GM23248 (cell line): Measurements from ENCODE around the gene RTL10. TPM values are rescaled to one million over a fixed set of nuclear protein-coding genes. Genes with fewer than 3 reads are reported as not detected.

Experiments used
- DNase-seq: peaks from one replicate; pipeline ENCODE4 v3.0.0-alpha.2; 2015
- H2AFZ ChIP-seq: fragments of 200-600 bp; sonication (generic); 2 replicates; pipeline ENCODE4 v1.6.1; 2016; ENCODE audit warnings: antibody characterized with exemption
- H3F3A ChIP-seq: fragments of 200-600 bp; sonication (generic); 2 replicates; pipeline ENCODE4 v1.6.1; 2016; ENCODE audit warnings: mild to moderate bottlenecking, antibody characterized with exemption, mixed run types; ENCODE audit not compliant: insufficient read depth
- H3K27ac ChIP-seq: fragments of 200-600 bp; sonication (generic); 2 replicates; pipeline ENCODE4 v1.5.1; 2016; ENCODE audit warnings: mild to moderate bottlenecking
- H3K27me3 ChIP-seq: fragments of 200-600 bp; sonication (generic); replicated peaks from 2 replicates; pipeline ENCODE4 v1.6.1; 2016; ENCODE audit warnings: mild to moderate bottlenecking; ENCODE audit not compliant: insufficient read depth
- H3K36me3 ChIP-seq: fragments of 200-600 bp; sonication (generic); 2 replicates; pipeline ENCODE4 v1.6.1; 2016; ENCODE audit warnings: low read depth, mild to moderate bottlenecking
- H3K4me1 ChIP-seq: fragments of 200-600 bp; sonication (generic); 2 replicates; pipeline ENCODE4 v1.6.1; 2016; ENCODE audit warnings: mild to moderate bottlenecking; ENCODE audit not compliant: insufficient read depth
- H3K4me2 ChIP-seq: fragments of 200-600 bp; sonication (generic); one replicate; pipeline ENCODE4 v1.6.1; 2016; ENCODE audit warnings: mild to moderate bottlenecking; ENCODE audit not compliant: unreplicated experiment
- H3K4me3 ChIP-seq: fragments of 200-600 bp; sonication (generic); 2 replicates; pipeline ENCODE4 v1.5.1; 2016; ENCODE audit warnings: mild to moderate bottlenecking
- H3K79me2 ChIP-seq: fragments of 200-600 bp; sonication (generic); 2 replicates; pipeline ENCODE4 v1.6.1; 2016; ENCODE audit warnings: mild to moderate bottlenecking; ENCODE audit not compliant: insufficient read depth
- H3K9ac ChIP-seq: fragments of 200-600 bp; sonication (generic); 2 replicates; pipeline ENCODE4 v1.6.1; 2016; ENCODE audit warnings: mild to moderate bottlenecking
- H3K9me2 ChIP-seq: fragments of 200-600 bp; sonication (generic); 2 replicates; pipeline ENCODE4 v1.6.1; 2016; ENCODE audit warnings: mixed run types, mild to moderate bottlenecking, moderate library complexity; ENCODE audit not compliant: insufficient read depth
- H3K9me3 ChIP-seq: fragments of 200-600 bp; sonication (generic); one replicate; pipeline ENCODE4 v1.6.1; 2017; ENCODE audit warnings: low read depth
- H4K20me1 ChIP-seq: fragments of 200-600 bp; sonication (generic); 2 replicates; pipeline ENCODE4 v1.6.0; 2016; ENCODE audit not compliant: insufficient read depth
- EZH2 ChIP-seq: fragments of 200-600 bp; sonication (generic); IDR thresholded peaks from 2 replicates; pipeline ENCODE4 v1.6.1; 2018; ENCODE audit warnings: antibody characterized with exemption, mild to moderate bottlenecking; ENCODE audit not compliant: insufficient read depth, poor library complexity, severe bottlenecking
- EZH2phosphoT487 ChIP-seq: fragments of 200-600 bp; sonication (generic); IDR thresholded peaks from 2 replicates; pipeline ENCODE4 v1.6.1; 2018; ENCODE audit warnings: antibody characterized with exemption, moderate library complexity, mild to moderate bottlenecking, low read depth; ENCODE audit not compliant: insufficient read depth
- WGBS, 2 experiments: methylation state at CpG; one replicate each; pipeline ENCODE4 v1.1.6; 2015 to 2017; ENCODE audit warnings: low lambda C conversion rate in 2 of 2, low coverage in 1 of 2; ENCODE audit errors: missing lambda C conversion rate in 2 of 2; 5-methylcytosine and 5-hydroxymethylcytosine counted together
- in situ Hi-C: fragments of 300-500 bp; cut with MboI; formaldehyde crosslinking; loops from 2 replicates; pipeline ENCODE4 v1.15.0; 2020
- polyA plus RNA-seq: library from polyadenylated mRNA; unstranded; fragments of >200 nt; fragmentation: Nextera tagmentation; extraction: Ambion mirVana; gene quantifications from 2 replicates; pipeline ENCODE4 v1.2.1, GENCODE V29; 2016
- total RNA-seq: library from RNA; depleted of rRNA; stranded (reverse); fragments of >200 nt; shearing (Covaris generic); gene quantifications from 2 replicates; pipeline ENCODE4 v1.2.3, GENCODE V29; 2014

RTL10 gene
- total and polyA plus RNA-seq, 2 experiments from 2014 or later = 14.2 to 23.8 TPM

DNA sequence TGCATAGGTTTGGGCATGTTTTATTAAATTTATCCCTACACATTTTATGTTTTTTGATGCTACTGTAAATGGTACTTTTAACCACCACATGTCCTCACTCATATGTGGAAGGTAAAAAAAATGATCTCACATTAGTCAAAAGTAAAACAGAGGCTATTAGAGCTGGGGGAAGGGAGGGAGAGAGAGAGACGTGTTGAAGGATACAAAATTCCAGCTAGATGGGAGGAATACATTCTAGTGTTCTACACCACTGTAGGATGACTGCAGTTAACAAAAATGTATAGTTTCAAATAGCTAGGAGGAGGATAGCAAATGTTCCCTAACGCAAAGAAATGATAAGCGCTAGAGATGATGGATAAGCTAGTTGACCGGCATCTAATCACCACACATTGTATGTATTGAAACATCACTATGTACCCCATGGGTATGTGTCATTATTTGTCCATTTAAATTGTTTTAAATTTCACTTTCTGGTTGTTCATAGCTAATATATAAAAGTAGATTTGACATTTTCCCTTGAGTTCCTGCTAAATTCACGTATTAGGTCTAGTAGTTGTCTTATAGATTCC, 9.9 kb upstream of the RTL10 start:
- Histone ChIP-seq H3K4me2 (no peak overlapping the region), H3K27me3 (no peaks in the 10 kb centered on the region), H3K4me3 (no peak overlapping the region), H4K20me1 (no peaks in the 10 kb centered on the region), H3K9me3 (no peaks in the 10 kb centered on the region), H3K9me2 (0 out of 2 replicates have a peak, but pooled peaks cover 4% of the 10 kb centered on the region), H3K36me3 (no peaks in the 10 kb centered on the region), H3K79me2 (no peaks in the 10 kb centered on the region), H3K9ac (no peak overlapping the region), H2AFZ (no peak overlapping the region), H3K4me1 (no peaks in the 10 kb centered on the region), H3K27ac (no peak overlapping the region), H3F3A (peaks cover 4% of the 10 kb centered on the region; the same call in 1 of the 2 replicates)
- in situ Hi-C loops = no loop called here
- DNase-seq = no peak
- WGBS, 2 experiments = 91 to 93% methylated on average over 5 of the region's 5 CpGs
- TF ChIP-seq EZH2 (no peak), EZH2phosphoT487 (no peak)

DNA sequence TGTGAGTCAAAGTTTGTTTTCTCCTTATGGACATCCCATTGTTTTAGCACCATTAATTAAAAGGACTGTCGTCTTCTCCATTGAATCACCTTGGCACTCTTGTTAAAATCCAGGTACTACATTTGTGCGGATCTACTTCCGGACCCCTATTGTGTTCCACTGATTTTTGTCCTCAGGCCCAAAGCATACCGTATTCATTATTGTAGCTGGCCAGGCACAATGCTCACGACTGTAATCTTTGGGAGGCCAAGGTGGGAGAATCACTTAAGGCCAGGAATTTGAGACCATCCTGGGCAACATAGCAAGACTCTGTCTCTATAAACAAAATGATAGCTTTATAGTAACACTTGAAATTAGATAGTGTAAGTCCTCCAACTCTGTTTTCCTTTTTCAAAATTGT, 8.9 kb upstream of the RTL10 start:
- no peak overlapping the region for H3K4me2 ChIP-seq
- 0 out of 2 replicates have a peak, but pooled peaks cover 4% of the 10 kb centered on the region for H3K9me2 ChIP-seq
- in situ Hi-C loops = no loop called here
- DNase-seq = no peak
- no peaks in the 10 kb centered on the region for H4K20me1 ChIP-seq
- no peaks in the 10 kb centered on the region for H3K27me3 ChIP-seq
- no peak overlapping the region for H2AFZ ChIP-seq
- H3K27ac ChIP-seq = no peak overlapping the region
- no peak overlapping the region for H3K4me3 ChIP-seq
- H3K36me3 ChIP-seq = no peaks in the 10 kb centered on the region
- no peak overlapping the region for H3K9ac ChIP-seq
- WGBS, 2 experiments = 85 to 89% methylated on average over 5 of the region's 5 CpGs
- TF ChIP-seq EZH2phosphoT487 = no peak
- no peak for TF ChIP-seq EZH2
- no peaks in the 10 kb centered on the region for H3K4me1 ChIP-seq
- no peaks in the 10 kb centered on the region for H3K79me2 ChIP-seq
- no peaks in the 10 kb centered on the region for H3K9me3 ChIP-seq
- H3F3A ChIP-seq = peaks cover 4% of the 10 kb centered on the region; the same call in 1 of the 2 replicates

DNA sequence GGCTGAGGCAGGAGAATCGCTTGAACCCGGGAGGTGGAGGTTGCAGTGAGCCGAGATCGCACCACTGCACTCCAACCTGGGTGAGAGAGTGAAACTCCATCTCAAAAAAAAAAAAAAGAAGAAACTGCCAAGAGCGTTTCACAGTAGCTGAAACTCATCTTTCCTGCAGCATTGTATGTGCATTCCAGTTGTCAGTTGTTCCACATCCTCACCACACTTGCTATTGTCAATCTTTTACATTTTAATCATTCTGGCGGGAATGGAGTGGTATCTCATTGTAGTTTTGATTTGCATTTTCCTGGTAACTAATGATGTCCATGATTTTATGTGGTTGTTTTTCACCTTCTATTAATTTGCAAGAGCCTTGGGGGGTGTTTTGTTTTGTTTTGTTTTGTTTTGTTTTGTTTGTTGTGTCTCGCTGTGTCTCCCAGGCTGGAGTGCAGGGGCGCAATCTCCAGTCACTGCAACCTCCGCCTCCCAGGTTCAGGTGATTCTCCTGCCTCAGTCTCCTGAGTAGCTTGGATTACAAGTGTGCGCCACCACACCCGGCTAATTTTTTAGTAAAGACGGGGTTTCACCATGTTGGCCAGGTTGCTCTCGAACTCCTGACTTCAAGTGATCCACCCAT, 8.1 kb upstream of the RTL10 start:
- Histone ChIP-seq H3K27me3 (no peaks in the 10 kb centered on the region), H3K9me2 (0 out of 2 replicates have a peak, but pooled peaks cover 4% of the 10 kb centered on the region), H3F3A (peaks cover 2% of the 10 kb centered on the region; the same call in 1 of the 2 replicates), H3K4me2 (no peak overlapping the region), H3K27ac (no peak overlapping the region), H4K20me1 (no peaks in the 10 kb centered on the region), H3K4me1 (no peaks in the 10 kb centered on the region), H3K36me3 (no peaks in the 10 kb centered on the region), H2AFZ (no peak overlapping the region), H3K9ac (no peak overlapping the region), H3K79me2 (no peaks in the 10 kb centered on the region), H3K9me3 (no peaks in the 10 kb centered on the region), H3K4me3 (no peak overlapping the region)
- WGBS, 2 experiments = 94 to 96% methylated on average over 12 to 13 of the region's 13 CpGs
- TF ChIP-seq EZH2 (no peak), EZH2phosphoT487 (no peak)
- no peak for DNase-seq
- in situ Hi-C loops = no loop called here

DNA sequence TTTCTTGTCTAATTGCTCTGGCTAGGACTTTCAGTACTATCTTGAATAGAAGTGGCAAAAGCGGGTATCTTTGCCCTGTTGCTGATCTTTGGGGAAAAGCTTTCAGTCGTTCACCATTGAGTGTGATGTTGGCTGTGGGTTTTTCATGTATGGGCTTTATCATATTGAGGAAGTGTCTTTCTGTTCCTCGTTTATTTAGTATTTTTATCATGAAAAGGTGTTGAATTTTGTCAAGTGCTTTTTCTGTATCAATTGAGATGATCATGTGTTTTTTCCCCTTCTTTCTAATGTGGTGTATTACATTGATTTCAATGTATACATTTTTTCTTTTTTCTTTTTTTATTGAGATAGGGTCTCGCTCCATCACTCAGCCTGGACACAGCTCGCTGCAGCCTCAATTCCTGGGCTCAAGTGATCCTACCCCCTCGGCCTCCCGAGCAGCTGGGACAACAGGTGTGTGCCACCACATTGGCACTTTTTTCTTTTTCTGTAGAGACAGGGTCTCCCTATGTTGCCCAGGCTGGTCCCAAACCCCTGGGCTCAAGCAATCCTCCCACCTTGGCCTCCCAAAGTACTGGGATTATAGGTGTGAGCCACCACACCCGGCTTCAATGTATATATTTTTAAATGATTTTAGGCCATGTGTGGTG, 5.3 kb upstream of the RTL10 start:
- TF ChIP-seq EZH2phosphoT487 (no peak), EZH2 (no peak)
- in situ Hi-C loops = no loop called here

More for the DNA sequence above, 5.3 kb upstream of the RTL10 start:
- Histone ChIP-seq H3K9ac (no peak overlapping the region), H3K9me2 (no peaks in the 10 kb centered on the region), H3K4me1 (peaks cover 11% of the 10 kb centered on the region), H4K20me1 (no peaks in the 10 kb centered on the region), H3K4me3 (no peak overlapping the region), H3K27me3 (no peaks in the 10 kb centered on the region), H3K9me3 (no peaks in the 10 kb centered on the region), H3K4me2 (no peak overlapping the region), H3K36me3 (no peaks in the 10 kb centered on the region), H3K79me2 (peaks cover 22% of the 10 kb centered on the region), H3K27ac (no peak overlapping the region), H2AFZ (no peak overlapping the region), H3F3A (peaks cover 11% of the 10 kb centered on the region)
- DNase-seq = no peak
- WGBS, 2 experiments = 94% methylated on average over 8 of the region's 8 CpGs
